Fibroblast of skin of left biceps (primary cell): ENCODE results near the gene ZFYVE19.

Source experiments
- DNase-seq, 2 experiments: peaks; one replicate each; pipeline ENCODE4 v3.0.0-alpha.2; 2013; ENCODE audit warnings: low read depth in 2 of 2

The ZFYVE19 gene

GRCh38 chr15:40815042-40815698 lies 8.3 kb downstream of the ZFYVE19 start:
- DNase-seq = no peak

DNA sequence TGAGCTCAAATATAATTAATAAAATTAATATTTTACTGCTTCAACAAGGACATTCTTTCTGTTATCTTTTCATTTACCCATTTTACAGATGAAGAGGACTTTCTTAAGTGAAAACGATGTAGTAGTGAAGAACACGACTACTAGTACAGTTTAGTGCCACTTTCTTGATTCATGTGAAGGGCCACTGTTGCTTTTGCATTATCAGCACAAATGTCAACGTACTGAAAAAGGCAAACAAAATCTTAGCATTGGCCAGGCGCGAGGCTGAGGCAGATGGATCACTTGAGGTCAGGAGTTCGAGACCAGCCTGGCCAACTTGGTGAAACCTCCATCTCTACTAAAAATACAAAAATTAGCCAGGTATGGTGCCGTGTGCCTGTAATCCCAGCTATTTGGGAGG lies 12.2 kb downstream of the ZFYVE19 start:
- no peak for DNase-seq

GRCh38 chr15:40821195-40821594 lies 14.3 kb downstream of the ZFYVE19 start:
- no peak for DNase-seq

DNA sequence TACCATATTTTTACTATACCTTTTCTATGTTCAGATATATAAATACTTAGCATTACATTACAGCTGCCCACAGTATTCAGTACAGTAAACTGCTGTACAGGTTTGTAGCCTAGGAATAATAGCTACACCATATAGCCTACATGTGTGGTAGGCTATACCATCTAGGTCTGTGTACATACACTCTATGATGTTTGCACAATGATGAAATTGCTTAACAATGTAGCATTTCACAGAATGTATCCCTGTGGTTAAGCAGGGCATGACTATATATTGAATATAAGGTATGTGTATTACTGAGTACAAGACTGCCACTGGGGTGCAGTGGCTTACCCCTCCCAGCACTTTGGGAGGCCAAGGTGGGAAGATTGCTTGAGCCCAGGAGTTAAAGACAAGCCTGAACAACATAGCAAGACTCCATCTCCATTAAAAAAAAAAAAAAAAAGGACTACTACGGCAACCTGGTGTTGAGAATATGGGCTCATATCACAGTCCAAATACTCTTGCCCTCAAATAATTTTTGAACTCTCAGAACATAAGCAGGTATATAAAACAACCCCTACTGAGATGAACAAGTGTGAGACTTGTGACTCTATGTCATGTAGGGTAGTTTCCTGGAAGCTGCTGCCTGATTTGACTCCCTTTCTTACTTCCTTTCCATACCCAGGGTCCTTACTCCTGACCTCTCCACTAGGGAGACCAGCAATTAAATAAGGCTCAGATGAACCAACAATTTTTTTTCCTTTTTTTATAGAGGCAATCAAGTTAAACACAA lies 16.9 kb downstream of the ZFYVE19 start:
- DNase-seq = no peak

GRCh38 chr15:40825661-40826422 lies 19.0 kb downstream of the ZFYVE19 start:
- no peak for DNase-seq

DNA sequence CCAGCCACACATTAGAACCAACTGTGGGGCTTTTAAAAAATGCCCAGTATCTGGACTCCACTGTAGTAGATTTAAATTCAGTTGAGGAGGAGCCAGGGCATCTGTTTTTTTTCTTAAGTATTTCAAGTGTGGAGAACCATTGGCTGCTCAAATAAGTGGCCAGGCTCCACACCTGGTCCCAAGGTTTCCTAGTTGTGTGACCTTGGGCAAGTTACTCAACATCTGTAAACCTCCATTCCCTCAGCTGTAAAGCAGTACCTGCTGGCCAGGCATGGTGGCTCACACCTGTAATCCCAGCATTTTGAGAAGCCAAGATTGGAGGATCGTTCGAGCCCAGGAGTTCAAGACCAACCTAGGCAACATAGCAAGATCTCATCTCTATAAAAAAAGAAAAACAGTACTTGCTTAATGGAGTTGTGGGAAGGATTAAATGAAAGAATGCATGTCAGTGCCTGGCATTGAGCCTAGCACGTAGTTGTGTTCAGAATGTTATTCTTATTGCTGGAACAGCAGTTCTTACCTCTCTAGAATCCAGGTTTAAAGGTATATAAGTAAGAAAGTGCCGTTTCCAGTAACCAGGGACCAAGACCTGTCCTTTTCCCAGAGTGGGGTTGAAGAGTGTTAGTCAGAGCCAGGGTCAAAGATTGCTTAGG lies 19.7 kb downstream of the ZFYVE19 start:
- no peak for DNase-seq

- DNase-seq = no peak
Measured at GRCh38 chr15:40828447-40829036, 21.7 kb downstream of the ZFYVE19 start, which contains the start of gene PPP1R14D. TSS of gene PPP1R14D (minus strand) at chr15:40828708. CDS start at chr15:40828641, 67 bp downstream.

GRCh38 chr15:40829115-40829514 lies 22.2 kb downstream of the ZFYVE19 start:
- DNase-seq = no peak

DNA sequence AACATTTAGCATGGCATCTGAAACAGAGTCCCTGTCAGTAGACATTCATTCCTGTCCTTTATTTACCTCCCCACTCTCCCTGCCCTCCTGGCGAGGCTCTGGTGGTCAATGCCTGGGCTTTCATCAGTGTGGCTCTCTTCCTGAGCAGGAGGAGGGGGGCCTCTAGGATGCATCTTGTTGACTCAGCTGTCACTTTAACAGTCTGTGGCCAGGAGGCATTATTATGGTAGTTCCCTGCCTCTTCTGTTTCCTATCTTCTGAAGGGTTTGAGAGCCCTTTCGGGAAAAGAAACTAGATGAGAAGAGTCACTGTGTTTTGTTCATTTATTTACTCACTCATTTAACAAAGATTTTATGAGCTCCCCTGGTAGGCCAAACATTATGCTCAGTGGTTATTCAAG lies 24.0 kb downstream of the ZFYVE19 start:
- DNase-seq = no peak

DNA sequence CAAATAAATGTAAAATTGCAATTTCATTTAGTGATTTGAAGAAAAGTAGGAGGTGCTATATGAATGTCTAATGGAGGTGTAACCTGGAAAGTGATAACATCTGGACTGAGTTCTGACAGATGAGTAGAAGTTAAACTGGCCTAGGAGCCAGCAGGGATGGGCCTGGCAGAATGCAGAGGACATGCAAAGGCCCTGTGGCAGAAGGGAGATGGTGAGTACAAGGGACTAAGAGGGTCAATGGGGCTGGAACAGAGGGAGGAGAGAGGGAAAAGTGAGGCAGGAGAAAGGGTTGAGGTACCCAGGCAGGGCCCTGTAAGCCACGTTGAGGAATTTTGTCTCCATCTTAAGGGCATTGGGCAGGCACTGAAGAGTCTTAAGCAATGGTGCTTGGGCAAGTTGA lies 25.0 kb downstream of the ZFYVE19 start:
- DNase-seq = no peak

GRCh38 chr15:40832903-40833302 lies 26.0 kb downstream of the ZFYVE19 start:
- no peak for DNase-seq

- no peak for DNase-seq
Measured at GRCh38 chr15:40836020-40836419, 29.1 kb downstream of the ZFYVE19 start.

- no peak for DNase-seq
Measured at GRCh38 chr15:40838756-40839155, 31.9 kb downstream of the ZFYVE19 start.

GRCh38 chr15:40841741-40842140 lies 34.9 kb downstream of the ZFYVE19 start:
- DNase-seq = no peak

- DNase-seq = no peak
Measured at GRCh38 chr15:40843261-40843884, 36.5 kb downstream of the ZFYVE19 start.

GRCh38 chr15:40843885-40844695 lies 37.2 kb downstream of the ZFYVE19 start, which contains the start of gene SPINT1:
TSS of gene SPINT1 (plus strand) at chr15:40844048. CDS start at chr15:40844555, 507 bp downstream.
- no peak for DNase-seq

DNA sequence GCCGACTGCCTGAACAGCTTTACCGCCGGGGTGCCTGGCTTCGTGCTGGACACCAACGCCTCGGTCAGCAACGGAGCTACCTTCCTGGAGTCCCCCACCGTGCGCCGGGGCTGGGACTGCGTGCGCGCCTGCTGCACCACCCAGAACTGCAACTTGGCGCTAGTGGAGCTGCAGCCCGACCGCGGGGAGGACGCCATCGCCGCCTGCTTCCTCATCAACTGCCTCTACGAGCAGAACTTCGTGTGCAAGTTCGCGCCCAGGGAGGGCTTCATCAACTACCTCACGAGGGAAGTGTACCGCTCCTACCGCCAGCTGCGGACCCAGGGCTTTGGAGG lies 37.8 kb downstream of the ZFYVE19 start:
- DNase-seq = no peak

DNA sequence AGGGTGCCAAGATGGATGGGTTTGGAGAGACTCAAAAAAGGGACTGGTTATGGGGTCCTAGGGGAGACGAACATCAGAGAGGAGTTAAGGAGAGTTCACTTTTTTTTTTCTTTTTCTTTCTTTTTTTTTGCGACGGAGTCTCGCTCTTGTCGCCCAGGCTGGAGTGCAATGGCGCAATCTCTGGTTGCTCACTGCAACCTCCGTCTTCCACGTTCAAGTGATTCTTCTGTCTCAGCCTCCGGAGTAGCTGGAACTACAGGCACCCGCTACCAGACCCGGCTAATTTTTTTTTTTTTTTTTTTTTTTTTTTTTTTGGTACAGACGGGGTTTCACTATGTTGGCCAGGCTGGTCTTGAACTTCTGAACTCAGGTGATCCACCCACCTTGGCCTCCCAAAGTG lies 38.1 kb downstream of the ZFYVE19 start:
- no peak for DNase-seq

GRCh38 chr15:40845511-40846284 lies 38.8 kb downstream of the ZFYVE19 start:
- DNase-seq = no peak

DNA sequence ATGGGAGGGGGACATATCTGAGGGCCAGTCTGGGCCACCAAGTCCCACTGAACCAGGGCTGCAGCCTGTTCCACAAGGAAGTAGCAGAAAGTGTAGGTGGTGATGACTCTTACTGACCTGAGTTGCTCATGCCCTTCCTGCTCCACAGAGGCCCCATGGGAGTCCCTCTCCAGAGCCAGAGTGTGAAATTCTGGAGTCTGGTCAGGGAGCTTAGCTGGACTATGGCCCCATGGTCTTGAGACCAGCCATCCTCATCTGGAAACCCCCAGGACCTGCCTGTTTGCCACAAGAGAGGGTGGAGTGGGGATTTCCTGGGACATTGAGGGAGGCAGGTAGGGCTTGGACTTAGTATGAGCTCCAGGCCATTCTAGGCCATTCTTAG lies 39.9 kb downstream of the ZFYVE19 start:
- no peak for DNase-seq
